Activated CD4-positive, alpha-beta T cell treated with anti-CD3 and anti-CD28 coated beads, Interleukin-2, amount 10 ng/mL, durations not matched to agents 24 days and 14 days (primary cell): ENCODE data around the gene SEMA3G. TPM values are rescaled to one million over a fixed set of nuclear protein-coding genes. Genes with fewer than 3 reads are reported as not detected.

Experiments used
- DNase-seq: peaks from one replicate; pipeline ENCODE4 v3.0.0; 2022
- H3K27ac Mint-ChIP-seq: one replicate; pipeline ENCODE4 v1.8.0; 2022; ENCODE audit warnings: mild to moderate bottlenecking, mixed read lengths
- H3K27me3 Mint-ChIP-seq: one replicate; pipeline ENCODE4 v1.8.0; 2022; ENCODE audit warnings: mixed read lengths
- H3K36me3 Mint-ChIP-seq: one replicate; pipeline ENCODE4 v1.8.0; 2022; ENCODE audit warnings: low read depth, mild to moderate bottlenecking, mixed read lengths
- H3K4me1 Mint-ChIP-seq: one replicate; pipeline ENCODE4 v1.8.0; 2021; ENCODE audit warnings: mixed read lengths
- H3K4me3 Mint-ChIP-seq: one replicate; pipeline ENCODE4 v1.8.0; 2022; ENCODE audit warnings: mild to moderate bottlenecking, moderate library complexity, mixed read lengths
- H3K9me3 Mint-ChIP-seq: one replicate; pipeline ENCODE4 v1.8.0; 2021; ENCODE audit warnings: mixed read lengths
- intact Hi-C: fragments of 100-400 bp; cut with micrococcal nuclease; formaldehyde crosslinking; loops from one replicate; pipeline ENCODE4 v1.15.1; 2023
- total RNA-seq: library from RNA; stranded (reverse); gene quantifications from 2 replicates; pipeline ENCODE4 v1.2.3, GENCODE V29; 2022

Gene SEMA3G
- total RNA-seq, 1 donor from 2014 or later = 0.21 TPM

GRCh38 chr3:52391096-52391495 lies 53.8 kb downstream of the SEMA3G start:
- H3K36me3 Mint-ChIP-seq = peaks cover 5% of the 10 kb centered on the region
- intact Hi-C loops = no loop called here
- H3K9me3 Mint-ChIP-seq = no peaks in the 10 kb centered on the region
- H3K4me3 Mint-ChIP-seq = no peak overlapping the region
- no peaks in the 10 kb centered on the region for H3K27me3 Mint-ChIP-seq
- H3K27ac Mint-ChIP-seq = no peak overlapping the region
- no peaks in the 10 kb centered on the region for H3K4me1 Mint-ChIP-seq
- no peak for DNase-seq

- Mint-ChIP-seq H3K4me1 (no peaks in the 10 kb centered on the region), H3K36me3 (peaks cover 5% of the 10 kb centered on the region), H3K9me3 (no peaks in the 10 kb centered on the region), H3K4me3 (no peak overlapping the region), H3K27ac (no peak overlapping the region), H3K27me3 (no peaks in the 10 kb centered on the region)
- no peak for DNase-seq
- intact Hi-C loops = no loop called here
Observed at GRCh38 chr3:52388933-52389332, 56.0 kb downstream of the SEMA3G start.

- Mint-ChIP-seq H3K4me3 (no peak overlapping the region), H3K9me3 (no peaks in the 10 kb centered on the region), H3K27ac (no peak overlapping the region), H3K4me1 (no peaks in the 10 kb centered on the region), H3K27me3 (no peaks in the 10 kb centered on the region), H3K36me3 (peaks cover 5% of the 10 kb centered on the region)
- DNase-seq = no peak
- intact Hi-C loops = no loop called here
Observed at GRCh38 chr3:52388348-52388821, 56.5 kb downstream of the SEMA3G start.

- DNase-seq = no peak
- intact Hi-C loops = no loop called here
- no peak overlapping the region for H3K27ac Mint-ChIP-seq
- H3K4me3 Mint-ChIP-seq = no peak overlapping the region
- H3K4me1 Mint-ChIP-seq = no peaks in the 10 kb centered on the region
- H3K27me3 Mint-ChIP-seq = no peaks in the 10 kb centered on the region
- no peaks in the 10 kb centered on the region for H3K36me3 Mint-ChIP-seq
- no peaks in the 10 kb centered on the region for H3K9me3 Mint-ChIP-seq
Observed at GRCh38 chr3:52387481-52387880, 57.4 kb downstream of the SEMA3G start.

GRCh38 chr3:52385157-52385556 lies 59.7 kb downstream of the SEMA3G start:
- Mint-ChIP-seq H3K4me1 (no peaks in the 10 kb centered on the region), H3K27me3 (no peaks in the 10 kb centered on the region), H3K4me3 (no peak overlapping the region), H3K27ac (no peak overlapping the region), H3K9me3 (no peaks in the 10 kb centered on the region), H3K36me3 (no peaks in the 10 kb centered on the region)
- peak; percentile 76 for DNase-seq
- intact Hi-C loops = no loop called here

- Mint-ChIP-seq H3K27me3 (no peaks in the 10 kb centered on the region), H3K27ac (no peak overlapping the region), H3K36me3 (no peaks in the 10 kb centered on the region), H3K4me1 (no peaks in the 10 kb centered on the region), H3K4me3 (no peak overlapping the region), H3K9me3 (no peaks in the 10 kb centered on the region)
- intact Hi-C loops = no loop called here
- DNase-seq = no peak
Observed at GRCh38 chr3:52384019-52384761, 60.7 kb downstream of the SEMA3G start.

- no peak overlapping the region for H3K27ac Mint-ChIP-seq
- no peaks in the 10 kb centered on the region for H3K36me3 Mint-ChIP-seq
- intact Hi-C loops = no loop called here
- no peak overlapping the region for H3K4me3 Mint-ChIP-seq
- no peaks in the 10 kb centered on the region for H3K9me3 Mint-ChIP-seq
- DNase-seq = no peak
- H3K4me1 Mint-ChIP-seq = no peaks in the 10 kb centered on the region
- H3K27me3 Mint-ChIP-seq = no peaks in the 10 kb centered on the region
Observed at GRCh38 chr3:52383446-52383845, 61.5 kb downstream of the SEMA3G start.

Other genes with a start within 250 kb of the SEMA3G start
- 115 and 118 TPM in 2 replicates for gene ALAS1, start 246.9 kb downstream of the SEMA3G start, total RNA-seq
- 0.17 and 0.42 TPM in 2 replicates for gene TLR9, start 219.5 kb downstream of the SEMA3G start, total RNA-seq
- 80.3 and 87.0 TPM in 2 replicates for gene TWF2, start 205.9 kb downstream of the SEMA3G start, total RNA-seq
- gene PPM1M, start 199.3 kb downstream of the SEMA3G start, total RNA-seq = 48.3 and 49.2 TPM in 2 replicates
- 104 and 106 TPM in 2 replicates for gene WDR82, start 166.5 kb downstream of the SEMA3G start, total RNA-seq
- gene GLYCTK, start 157.3 kb downstream of the SEMA3G start, total RNA-seq = 16.3 and 17.4 TPM in 2 replicates
- 9.9 and 10.6 TPM in 2 replicates for gene DNAH1, start 128.8 kb downstream of the SEMA3G start, total RNA-seq
- gene BAP1, start 35.1 kb downstream of the SEMA3G start, total RNA-seq = 101 and 102 TPM in 2 replicates
- 10.6 and 10.8 TPM in 2 replicates for gene PHF7, start 34.4 kb downstream of the SEMA3G start, total RNA-seq
- gene TNNC1, start 8.9 kb upstream of the SEMA3G start, total RNA-seq = 1.2 and 1.5 TPM in 2 replicates
- gene NISCH, start 10.5 kb upstream of the SEMA3G start, total RNA-seq = 72.6 and 75.5 TPM in 2 replicates
- gene STAB1, start 50.2 kb upstream of the SEMA3G start, total RNA-seq = 0.07 TPM in 1 of 2 replicates, not detected in the other
- 75.6 and 76.9 TPM in 2 replicates for gene NT5DC2, start 88.8 kb upstream of the SEMA3G start, total RNA-seq
- 13.8 TPM in 2 replicates for gene UQCC5, start 91.5 kb upstream of the SEMA3G start, total RNA-seq
- 65.7 and 67.8 TPM in 2 replicates for gene PBRM1, start 240.8 kb upstream of the SEMA3G start, total RNA-seq
- gene GNL3, start 240.9 kb upstream of the SEMA3G start, total RNA-seq = 254 and 267 TPM in 2 replicates